ENCODE results near the gene INSIG2. TPM values are rescaled to one million over a fixed set of nuclear protein-coding genes. Genes with fewer than 3 reads are reported as not detected.
A peak's percentile ranks its signal among the peaks of the same experiment; 100 is the strongest.

The INSIG2 gene
- total and polyA plus RNA-seq, 9 of the 15 experiments (the other 6 are each of a cell fraction or from before 2014, with no cell fraction given): 1.5 to 34.2 (median 6.4) TPM

DNA sequence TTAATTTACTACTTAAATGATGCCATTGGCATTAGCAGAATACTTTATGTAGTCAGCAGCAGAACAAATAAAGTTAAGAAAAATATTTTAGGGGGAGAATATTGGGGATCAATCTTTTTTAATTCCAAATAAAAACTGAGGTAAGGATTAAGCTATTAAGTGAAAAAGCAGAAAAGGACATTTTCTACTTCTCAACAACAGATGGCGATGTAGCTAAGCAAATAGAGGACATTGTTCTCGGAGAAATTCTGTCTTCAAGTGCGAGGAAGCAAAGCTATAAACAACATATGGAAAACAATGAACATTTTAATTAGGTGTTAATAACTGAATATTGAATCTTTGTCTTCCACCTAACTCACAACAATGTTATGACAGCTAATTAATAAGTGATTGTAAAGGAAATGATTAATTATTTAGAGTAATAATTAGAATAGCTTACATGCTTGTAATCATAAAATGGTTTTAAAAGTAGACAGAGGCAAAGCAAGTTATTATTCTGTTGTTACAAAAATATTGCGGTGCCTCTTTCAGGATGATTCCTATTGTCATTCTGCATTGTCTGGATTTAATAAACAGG is 41.5 kb upstream of the INSIG2 start (continued):
- TF ChIP-seq, protein P1, sequence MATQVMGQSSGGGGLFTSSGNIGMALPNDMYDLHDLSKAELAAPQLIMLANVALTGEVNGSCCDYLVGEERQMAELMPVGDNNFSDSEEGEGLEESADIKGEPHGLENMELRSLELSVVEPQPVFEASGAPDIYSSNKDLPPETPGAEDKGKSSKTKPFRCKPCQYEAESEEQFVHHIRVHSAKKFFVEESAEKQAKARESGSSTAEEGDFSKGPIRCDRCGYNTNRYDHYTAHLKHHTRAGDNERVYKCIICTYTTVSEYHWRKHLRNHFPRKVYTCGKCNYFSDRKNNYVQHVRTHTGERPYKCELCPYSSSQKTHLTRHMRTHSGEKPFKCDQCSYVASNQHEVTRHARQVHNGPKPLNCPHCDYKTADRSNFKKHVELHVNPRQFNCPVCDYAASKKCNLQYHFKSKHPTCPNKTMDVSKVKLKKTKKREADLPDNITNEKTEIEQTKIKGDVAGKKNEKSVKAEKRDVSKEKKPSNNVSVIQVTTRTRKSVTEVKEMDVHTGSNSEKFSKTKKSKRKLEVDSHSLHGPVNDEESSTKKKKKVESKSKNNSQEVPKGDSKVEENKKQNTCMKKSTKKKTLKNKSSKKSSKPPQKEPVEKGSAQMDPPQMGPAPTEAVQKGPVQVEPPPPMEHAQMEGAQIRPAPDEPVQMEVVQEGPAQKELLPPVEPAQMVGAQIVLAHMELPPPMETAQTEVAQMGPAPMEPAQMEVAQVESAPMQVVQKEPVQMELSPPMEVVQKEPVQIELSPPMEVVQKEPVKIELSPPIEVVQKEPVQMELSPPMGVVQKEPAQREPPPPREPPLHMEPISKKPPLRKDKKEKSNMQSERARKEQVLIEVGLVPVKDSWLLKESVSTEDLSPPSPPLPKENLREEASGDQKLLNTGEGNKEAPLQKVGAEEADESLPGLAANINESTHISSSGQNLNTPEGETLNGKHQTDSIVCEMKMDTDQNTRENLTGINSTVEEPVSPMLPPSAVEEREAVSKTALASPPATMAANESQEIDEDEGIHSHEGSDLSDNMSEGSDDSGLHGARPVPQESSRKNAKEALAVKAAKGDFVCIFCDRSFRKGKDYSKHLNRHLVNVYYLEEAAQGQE (IDR thresholded peaks at IDR 0.05; ENCODE audit: borderline replicate concordance): peak; percentile 58; the same call in 1 of the 2 replicates
- TF ChIP-seq, protein P1 (CRISPR knock-in tag; IDR thresholded peaks at IDR 0.05; ENCODE audit: low read depth): no peak
- TF ChIP-seq ZNF239 (CRISPR knock-in tag; IDR thresholded peaks at IDR 0.05): no peak
